Stimulated activated CD8-positive, alpha-beta memory T cell treated with anti-CD3 and anti-CD28 coated beads, Interleukin-4, amount 100 ng/mL, for 48 hours (primary cell): ENCODE results near the gene AKAP6.

Experiments used
- DNase-seq: peaks from one replicate; pipeline ENCODE4 v3.0.0-alpha.2; 2020

The AKAP6 gene

DNA sequence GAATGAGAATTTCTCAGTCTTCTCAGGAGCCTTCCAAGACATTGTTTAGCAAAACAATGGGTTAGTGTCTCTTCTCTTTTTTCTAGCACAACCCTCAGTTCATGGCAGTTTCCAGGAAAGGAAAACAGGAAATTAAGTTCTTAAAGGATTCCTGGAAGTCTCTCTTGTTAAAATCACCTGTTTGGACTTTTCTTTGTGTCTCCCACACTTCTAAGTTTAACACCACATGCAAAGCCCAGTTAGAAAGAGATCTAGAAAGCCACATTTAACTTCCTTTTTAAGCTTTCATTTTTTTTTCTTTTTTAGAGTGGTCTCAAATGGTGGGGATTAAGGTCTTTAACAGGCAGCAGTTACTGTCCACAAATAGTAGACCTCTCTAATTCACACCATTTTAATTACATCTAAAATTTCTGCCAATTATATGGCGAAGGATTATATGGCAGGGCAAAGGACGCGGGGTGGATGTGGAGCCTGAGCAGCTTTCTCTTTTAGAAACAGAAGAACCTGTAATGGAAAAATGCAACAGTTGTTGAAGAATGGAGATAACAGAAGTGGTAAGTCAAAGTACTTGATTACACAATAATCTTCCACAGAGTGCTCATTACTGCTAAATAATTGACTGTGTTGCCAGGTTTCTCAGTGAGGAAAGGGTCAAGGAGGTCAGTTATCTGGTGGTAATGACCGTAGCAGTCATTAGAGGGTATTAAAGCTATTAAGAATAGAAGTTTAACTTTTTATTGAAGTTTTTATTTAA is 298.6 kb downstream of the AKAP6 start:
- no peak for DNase-seq

DNA sequence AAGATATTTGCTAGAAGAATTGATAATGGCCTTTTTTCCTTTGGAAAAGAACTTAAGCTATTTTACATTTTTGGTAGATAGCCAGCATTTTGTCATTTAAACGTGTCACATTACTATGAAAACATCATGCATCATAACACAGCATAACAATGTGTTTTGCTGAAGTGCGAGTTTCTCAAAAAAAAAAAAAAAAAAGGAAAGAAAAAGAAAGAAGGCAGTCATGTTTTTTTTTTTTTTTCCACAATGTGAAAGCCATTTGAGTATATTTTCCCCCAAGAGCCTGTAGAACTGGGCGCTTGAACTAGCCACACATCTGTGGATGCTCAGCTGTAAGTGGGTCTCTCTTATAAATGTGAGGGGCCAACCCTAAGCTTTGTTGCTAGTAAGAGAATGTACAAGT is 300.1 kb downstream of the AKAP6 start:
- DNase-seq: no peak

DNA sequence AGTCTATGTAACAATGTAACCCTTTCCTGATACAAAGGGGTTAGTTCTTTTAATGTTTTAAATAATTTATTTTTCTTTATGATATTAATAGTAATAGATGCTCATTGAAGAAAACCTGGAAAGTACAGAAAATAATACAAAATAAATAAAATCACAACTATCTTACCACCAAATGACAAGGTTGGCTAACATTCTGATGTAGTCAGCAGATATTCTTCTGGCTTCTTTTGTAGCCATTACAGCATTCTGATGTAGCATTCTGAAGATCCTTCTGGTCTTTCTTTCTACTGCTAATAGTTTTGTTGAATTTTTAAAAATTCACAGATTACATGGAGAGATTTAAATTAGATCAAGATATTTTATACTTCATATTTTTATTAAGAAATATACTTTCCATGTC is 301.6 kb downstream of the AKAP6 start:
- no peak for DNase-seq

DNA sequence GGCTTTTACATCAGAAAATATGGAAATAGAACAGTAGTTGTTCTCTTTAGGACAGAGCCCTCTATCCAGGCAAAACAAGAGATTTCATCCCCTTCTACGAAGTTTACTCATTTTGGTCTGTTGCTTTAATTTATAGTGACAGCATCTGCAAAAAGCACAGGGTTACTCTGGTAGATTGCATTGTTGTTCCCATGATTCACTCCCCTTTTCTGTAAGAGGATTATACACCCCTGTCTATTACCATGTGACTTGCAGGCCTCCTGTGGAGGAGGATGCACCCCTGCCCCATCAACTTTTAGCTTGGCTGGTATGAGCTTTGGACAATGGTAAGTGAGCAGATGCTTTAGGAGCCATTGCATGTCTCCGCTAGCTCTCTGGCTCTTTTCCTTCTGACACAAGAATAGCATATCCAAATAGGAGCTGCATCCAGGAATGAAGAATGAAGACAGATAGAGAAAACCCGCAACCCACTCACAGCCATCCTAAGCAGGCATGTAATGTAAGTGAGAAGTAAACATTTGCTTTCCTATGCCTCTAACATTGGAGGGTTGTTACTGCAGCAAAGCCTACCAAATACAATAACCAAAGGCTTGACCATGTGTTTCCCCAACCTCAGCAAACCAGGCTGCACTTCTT is 304.2 kb downstream of the AKAP6 start:
- DNase-seq: no peak

DNA sequence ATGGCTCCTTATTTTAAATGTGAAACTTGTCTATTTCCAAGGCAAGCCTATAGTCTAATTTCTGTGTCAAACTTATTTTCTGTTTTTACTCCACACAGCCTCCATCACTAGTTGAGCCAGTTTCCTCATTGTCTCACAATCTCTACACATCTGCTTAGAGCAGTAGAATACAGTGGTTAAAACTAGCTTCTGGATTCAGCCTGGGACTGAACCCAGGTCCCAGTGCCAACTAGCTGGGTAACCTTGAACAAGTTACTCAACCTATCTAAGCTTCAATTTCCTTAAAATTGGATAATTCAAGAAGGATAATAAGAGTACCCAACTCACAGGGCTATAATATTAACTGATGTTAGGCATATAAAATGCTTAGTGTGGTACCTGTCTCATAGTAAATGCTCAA is 304.8 kb downstream of the AKAP6 start:
- no peak for DNase-seq

DNA sequence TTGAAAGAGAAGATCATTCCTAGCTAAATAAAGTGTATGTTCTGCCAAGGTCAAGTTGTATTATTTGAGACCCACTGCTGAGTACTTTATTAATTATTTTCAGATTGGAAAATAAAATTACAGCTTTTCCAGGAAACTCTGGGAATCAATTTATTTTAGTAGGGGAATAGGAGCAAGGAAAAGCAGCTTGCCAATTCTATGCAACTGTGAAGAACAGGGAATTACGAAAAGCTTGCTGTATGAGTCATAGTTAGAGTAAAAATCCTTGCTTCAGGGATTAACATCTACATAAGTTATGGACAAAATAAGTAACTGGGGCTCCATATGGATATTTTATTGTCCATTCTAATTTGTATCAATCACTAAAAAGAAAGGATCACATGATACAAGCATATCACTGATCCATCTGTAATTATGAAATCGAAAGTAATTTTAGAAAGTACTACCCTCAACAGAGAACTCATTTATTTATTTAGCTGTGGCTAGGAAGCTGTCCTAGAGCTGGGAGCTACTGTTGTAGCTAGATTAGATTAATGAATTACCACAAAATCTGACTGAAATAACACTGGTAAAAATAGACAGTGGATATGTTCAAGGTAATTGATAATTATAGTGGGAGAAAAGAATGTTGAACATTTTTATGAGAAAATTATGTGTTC is 306.1 kb downstream of the AKAP6 start:
- DNase-seq: no peak

DNA sequence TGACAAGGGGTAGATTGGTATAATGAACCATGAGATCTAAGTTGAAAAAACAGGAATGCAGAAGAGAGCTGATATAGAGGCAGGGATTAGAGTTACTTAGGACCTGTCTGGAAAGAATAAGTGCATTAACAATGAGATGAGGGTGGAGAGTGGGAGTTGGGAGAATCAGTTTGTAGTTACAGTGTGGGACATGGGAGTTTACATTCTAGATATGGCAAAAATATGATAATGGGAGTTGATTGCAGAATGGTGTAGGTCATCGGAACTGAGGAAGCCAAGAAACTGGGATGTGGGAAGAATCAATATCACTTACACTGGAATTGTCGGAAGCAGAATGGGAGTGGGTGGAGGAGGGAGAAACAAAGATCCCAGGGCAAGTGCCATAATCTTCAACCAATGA is 308.5 kb downstream of the AKAP6 start:
- DNase-seq: no peak

DNA sequence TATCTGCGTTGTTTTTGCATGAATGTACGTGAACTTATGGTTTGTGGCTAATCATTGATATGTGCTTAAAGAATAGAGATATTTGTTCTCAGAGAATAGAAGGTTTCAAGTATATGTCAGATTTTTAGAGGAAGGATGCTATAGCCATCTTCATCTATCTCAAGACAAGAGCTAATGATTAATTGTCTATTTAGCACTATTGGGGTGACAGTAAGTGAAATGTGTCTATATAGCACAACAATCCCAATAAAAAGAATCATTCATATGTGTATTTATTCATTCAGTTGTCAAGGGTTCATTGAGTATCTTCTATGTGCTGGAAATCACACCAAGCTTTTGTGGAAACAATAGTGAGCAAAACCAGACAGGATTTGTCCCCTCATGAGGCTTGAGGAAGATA is 310.1 kb downstream of the AKAP6 start:
- DNase-seq: no peak

DNA sequence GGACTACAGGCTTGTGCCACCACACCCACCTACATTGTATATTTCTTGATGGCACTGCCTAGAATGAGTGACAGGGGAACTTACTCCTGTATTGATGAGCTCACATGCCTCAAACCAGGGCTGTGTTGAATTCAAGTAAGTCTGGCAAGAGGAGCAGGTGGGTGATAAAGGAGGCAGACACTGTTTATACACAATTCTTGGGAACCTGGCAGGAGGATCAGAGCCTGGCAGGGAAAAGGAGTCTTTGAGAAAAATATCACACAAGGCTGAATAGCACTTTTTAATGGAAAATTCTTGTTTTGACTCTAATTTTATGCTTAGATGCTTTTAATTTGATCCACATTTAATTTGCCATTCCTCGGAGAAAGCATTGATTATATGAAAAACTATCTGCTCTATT is 316.5 kb downstream of the AKAP6 start:
- no peak for DNase-seq

DNA sequence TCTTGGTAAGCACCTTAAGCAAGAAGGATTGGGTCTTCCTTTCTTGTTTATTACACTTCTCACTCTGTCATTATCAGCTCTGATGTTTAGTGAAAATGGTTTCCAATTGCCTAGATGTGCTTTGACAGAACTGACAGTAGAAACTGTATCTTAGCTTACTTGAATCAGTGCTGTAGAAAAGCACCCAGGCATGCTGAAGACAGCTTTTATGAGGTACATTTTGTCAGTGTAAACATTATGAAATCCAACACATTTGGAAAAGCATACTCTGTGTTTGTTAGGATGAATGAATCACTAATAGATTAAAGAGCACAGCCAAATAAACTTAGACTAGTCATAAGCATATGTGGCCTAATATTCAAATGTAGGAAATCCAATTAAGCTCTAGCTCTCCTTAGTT is 319.3 kb downstream of the AKAP6 start:
- DNase-seq: no peak

DNA sequence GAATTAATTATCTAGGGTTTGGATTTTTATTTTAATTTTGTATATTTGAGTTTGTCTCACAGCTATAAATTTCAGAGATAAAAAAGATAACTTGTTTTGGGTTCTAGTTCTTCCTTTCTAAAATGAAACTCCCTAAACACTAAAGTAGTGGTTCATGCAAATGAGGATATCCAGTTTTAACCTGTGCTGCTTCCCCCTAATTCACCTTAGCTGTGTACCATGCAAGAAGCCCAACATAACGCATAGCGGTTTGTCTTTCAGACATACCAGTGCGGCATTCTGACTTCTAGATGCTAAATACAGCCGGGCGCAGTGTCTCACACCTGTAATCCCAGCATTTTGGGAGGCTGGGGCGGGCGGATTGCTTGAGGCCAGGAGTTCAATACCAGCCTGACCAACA is 320.9 kb downstream of the AKAP6 start:
- no peak for DNase-seq

DNA sequence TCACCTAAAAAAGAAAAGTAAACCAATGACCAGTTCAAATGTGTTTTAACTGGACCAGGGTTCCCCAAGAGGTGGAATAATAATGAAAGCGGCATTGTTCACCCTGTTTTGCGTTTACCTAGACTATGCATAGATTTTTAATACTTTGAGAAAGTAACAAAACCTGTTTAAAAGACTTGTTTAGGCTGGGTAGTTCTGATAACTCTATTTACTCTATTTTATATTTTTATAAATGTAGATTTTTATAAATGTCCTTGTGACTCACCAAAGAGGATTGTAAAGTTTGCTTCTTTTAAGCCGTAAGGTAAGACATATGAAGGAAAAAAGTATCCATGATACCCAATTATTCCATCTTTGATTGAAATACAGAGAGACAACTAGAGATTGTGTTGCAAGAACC is 321.6 kb downstream of the AKAP6 start:
- DNase-seq: no peak

DNA sequence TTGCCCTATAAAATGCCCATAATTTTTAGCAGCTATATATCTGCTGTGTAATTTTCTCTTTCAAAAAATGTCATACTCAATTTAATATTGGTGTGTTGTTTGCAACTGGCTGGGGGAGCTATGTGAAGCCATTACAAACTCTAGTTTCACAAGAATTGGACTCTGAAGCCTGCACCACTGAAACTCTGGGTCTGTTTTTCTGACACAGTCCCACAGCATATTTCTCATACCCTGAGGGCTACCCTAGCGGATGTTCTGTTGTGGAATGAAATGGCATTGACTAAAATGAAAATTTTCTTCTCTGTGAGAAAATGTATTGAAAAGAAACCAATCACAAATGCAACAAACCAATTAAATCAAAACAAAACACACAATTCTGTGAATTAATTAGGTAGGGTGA is 325.0 kb downstream of the AKAP6 start:
- no peak for DNase-seq

DNA sequence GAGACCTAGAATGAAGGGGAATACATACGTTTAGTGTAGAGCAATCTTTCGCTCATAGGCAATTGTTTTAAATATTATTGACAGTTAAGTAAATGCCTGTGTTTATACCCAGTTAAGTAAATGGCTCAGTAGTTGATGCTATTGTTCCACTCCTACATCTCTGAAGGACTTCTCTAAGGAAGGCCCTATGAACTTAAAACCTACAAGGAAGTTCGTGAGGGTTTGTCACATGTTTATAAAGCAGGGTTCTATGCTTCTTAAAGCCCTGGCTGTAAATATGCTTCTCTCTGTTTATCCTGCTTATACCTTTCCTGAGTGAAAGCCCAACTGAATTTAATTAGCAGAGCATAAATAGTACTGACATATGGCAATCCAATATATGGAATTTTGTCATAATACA is 327.5 kb downstream of the AKAP6 start:
- no peak for DNase-seq

DNA sequence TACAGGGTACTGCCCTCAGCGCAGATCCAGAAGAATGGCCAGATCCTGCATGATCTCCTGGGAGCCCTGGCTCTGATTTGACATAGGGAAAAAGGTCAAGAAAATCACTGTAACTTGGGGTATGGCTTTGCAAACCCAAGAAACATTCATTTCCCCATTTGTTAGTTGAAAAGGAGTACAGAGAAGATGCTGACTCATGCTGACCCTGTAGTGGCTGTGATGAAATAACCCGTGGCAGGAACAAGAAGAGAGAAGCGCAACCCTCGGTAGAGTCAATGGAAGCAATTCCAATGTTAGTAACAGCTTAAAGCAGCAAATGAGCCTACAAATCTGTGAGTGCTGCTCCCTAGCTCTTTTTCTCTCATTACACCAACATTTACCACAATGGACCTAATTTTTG is 328.0 kb downstream of the AKAP6 start:
- DNase-seq: no peak

DNA sequence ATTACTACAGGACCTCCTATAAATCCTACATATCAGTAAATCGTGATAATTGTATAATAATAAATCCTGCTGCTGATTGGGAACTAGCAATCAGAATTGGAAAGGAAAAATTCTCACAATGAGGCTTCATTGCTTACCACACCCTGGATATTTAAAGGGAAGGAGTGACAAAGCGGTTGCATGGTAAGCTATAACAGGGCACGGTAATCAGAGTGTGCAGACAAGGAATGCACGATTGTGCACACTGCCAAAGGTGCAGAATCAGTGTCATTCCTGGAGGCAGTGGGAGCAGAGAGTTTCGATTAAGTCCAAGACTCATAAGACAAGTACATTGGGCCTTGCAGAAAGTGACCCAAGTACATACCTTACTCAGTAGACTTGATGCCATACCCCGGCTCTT is 332.1 kb downstream of the AKAP6 start:
- DNase-seq: no peak

DNA sequence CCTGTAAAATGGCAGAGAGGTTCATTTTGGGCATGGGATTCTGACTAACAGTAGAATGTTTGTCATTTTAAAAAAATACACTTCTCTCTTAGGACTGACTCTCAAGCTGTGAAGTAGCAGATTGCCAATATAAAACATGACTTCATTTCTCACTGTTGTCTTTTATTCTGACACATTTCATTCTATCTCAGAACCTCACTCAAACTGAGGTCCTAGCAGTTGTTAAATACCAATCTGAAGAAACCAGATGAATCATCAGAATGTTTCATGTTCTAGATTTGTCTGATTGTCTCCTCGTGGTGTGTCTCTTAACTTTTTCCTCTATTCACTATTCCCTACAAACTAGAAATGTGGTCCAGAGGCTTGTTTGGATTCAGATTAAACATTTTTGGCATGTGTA is 333.1 kb downstream of the AKAP6 start:
- no peak for DNase-seq

DNA sequence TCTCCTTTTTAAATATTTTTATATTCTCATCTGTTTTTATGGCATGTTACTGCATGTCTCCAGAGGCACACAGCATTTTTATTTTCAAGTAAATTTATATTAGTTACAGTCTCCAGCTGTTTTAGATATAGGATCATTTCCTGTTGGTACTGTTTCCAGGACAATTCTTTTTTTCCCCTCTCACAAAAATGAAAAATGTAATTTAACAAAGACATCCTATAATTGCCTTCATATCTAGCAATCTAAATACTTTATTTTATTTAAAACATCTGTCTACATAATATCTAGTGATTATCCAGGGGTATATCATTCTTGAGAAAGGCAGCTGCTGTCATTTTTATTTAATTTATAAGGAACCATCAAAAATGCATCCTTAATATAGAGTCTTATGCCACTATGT is 337.2 kb downstream of the AKAP6 start:
- DNase-seq: no peak

DNA sequence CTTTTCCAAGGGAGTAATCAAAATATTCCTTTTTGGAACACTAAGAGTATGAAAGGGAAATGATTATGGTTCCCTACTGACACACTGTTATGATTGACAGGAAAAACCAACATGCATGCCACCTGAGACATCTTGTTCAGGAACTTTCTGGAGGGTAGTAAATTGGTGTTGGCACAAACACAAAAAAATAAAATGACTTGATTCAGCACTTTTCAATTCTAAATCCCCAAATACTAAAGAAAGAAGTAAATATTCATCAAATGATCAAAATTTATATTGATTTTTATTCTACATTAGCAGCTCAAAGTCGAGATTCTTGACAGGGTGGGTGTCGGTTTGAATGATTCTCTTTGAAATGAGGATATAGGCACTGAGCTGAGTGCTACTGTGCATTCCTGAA is 338.2 kb downstream of the AKAP6 start:
- no peak for DNase-seq

DNA sequence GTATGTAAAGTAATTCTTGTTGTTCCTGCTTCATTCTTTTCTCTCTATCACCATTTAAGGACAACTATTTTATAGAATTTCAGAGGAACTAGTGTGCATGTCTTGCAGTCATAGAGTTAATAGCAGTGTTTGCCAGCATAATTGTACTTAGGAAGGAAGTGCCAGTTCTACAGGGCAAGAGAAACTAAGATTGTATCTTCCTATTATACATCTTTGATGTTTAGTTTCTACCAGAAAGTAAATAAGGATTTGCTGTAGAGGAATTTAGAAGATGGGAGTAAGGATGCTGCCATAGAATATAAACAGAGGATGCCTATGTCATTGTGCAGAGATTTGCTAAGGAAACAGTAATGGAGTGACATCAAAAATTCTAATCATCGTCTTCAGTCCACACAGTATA is 338.7 kb downstream of the AKAP6 start:
- DNase-seq: no peak

DNA sequence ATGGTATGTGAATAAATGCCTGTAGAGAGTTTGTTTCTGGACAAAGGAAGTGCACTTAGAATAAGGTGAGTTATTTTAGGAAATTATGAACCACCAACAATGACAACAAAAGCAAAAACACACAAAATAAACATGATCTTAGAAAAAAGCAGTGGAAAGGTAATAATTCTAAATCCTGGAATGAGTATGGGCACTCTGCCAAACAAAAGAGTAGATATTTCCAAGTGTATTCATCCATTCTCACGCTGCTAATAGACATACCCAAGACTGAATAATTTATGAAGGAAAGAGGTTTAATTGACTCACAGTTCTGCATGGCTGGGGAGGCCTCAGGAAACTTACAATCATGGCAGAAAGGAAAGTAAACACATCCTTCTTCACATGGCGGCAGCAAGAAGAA is 340.3 kb downstream of the AKAP6 start:
- DNase-seq: no peak

DNA sequence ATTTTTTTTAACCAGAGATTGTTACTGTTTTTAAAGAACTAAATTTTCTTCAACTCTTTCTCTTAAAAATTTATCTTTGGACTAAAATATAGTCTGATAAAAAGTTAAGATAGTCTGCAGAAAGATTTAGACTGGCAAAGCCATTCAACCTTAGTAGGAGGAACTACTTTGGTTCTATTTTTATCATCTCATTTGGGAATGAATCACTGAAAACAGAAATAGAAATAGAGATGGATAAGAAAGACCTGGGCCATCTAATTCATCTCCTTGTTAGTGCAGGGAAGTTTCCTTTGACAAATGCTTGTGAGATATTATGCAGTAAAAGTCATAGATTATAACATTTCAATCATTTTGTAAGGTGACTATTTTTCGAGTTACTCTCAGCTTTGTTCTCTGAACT is 346.3 kb downstream of the AKAP6 start:
- DNase-seq: no peak

DNA sequence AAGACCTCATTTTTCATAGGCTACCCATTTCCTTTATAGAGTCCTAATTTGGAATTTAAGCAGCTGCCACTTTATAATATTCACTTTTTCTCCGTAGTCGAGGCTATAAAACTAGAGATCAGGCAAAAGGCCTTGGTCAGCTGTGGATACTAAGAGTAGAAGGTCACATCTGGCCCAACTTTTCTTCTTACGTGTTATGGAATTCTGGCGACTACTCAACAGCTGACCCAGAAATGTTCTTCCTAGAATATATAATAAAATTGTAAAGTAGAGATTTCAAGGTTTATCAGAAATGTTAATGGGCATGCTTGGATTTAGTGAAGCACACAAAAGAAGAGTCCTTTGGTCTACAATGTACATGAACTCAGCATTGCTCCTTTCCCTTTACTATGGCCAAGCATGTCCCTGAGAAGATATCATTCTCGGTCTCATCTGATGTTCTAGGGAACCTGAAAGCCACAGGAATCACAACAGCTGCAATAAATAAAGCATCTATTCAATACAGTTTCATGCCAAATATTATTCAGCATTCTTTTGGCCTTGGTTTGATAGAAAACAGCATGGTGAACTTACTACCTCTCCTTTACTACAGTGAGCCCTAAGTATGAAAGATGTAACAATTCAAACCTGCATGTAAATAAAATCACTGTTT is 348.2 kb downstream of the AKAP6 start:
- no peak for DNase-seq

DNA sequence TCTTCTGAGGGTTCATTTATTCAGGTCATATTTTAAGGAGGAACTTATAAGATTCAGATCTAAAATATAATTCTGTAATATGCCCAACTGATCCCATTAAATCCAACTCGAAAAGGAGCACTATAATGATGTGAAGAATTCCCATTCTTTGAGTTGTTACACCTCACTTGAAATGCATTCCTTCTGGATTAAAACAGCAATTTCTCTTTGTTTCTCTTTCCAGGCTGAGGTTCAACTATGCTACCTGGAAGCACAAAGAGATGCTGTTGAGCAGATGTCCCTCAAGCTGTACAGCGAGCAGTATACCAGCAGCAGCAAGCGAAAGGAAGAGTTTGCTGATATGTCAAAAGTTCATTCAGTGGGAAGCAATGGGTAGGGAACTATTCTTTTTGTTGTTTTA is 349.0 kb downstream of the AKAP6 start:
- no peak for DNase-seq
